Neural cell (in vitro differentiated cells): Measurements from ENCODE around the gene TENM3. TPM values are rescaled to one million over a fixed set of nuclear protein-coding genes. Genes with fewer than 3 reads are reported as not detected.

Source experiments
- H2AFZ ChIP-seq: fragments of 200-600, 300-800 bp; sonication (generic), shearing (Covaris generic); 2 replicates; pipeline ENCODE4 v1.6.0; 2014; ENCODE audit warnings: low read depth, mild to moderate bottlenecking, antibody characterized with exemption, low read length, moderate library complexity
- H3F3A ChIP-seq: fragments of 200-600 bp; shearing (Covaris generic); 2 replicates; pipeline ENCODE4 v1.6.1; 2016; ENCODE audit warnings: mild to moderate bottlenecking, moderate library complexity, mixed read lengths, antibody characterized with exemption, low read length; ENCODE audit not compliant: insufficient read depth, poor library complexity, severe bottlenecking
- H3K27ac ChIP-seq: fragments of 200-600, 300-800 bp; sonication (generic), shearing (Covaris generic); 2 replicates; pipeline ENCODE4 v1.5.1; 2014; ENCODE audit warnings: mild to moderate bottlenecking, low read length, moderate library complexity
- H3K27me3 ChIP-seq: fragments of 300-800, 200-600 bp; sonication (generic), shearing (Covaris generic); 2 replicates; pipeline ENCODE4 v1.6.0; 2014; ENCODE audit warnings: mild to moderate bottlenecking, low read depth, low read length, moderate library complexity; ENCODE audit not compliant: insufficient read depth
- H3K36me3 ChIP-seq: fragments of 300-800, 200-600 bp; sonication (generic), shearing (Covaris generic); 2 replicates; pipeline ENCODE4 v1.5.1; 2014; ENCODE audit warnings: mild to moderate bottlenecking, antibody characterized with exemption, low read length, moderate library complexity; ENCODE audit not compliant: insufficient read depth
- H3K4me2 ChIP-seq: fragments of 300-800, 200-600 bp; sonication (generic), shearing (Covaris generic); 2 replicates; pipeline ENCODE4 v1.6.0; 2014; ENCODE audit warnings: mild to moderate bottlenecking, low read length
- H3K4me3 ChIP-seq: fragments of 300-800, 200-600 bp; sonication (generic), shearing (Covaris generic); 2 replicates; pipeline ENCODE4 v1.5.1; 2014; ENCODE audit warnings: mild to moderate bottlenecking, low read length, moderate library complexity
- H3K79me2 ChIP-seq: fragments of 200-600 bp; shearing (Covaris generic); replicated peaks from 2 replicates; pipeline ENCODE4 v1.6.0; 2014; ENCODE audit warnings: mild to moderate bottlenecking, low read length, moderate library complexity; ENCODE audit not compliant: insufficient read depth
- H3K9ac ChIP-seq: fragments of 300-800, 200-600 bp; sonication (generic), shearing (Covaris generic); 2 replicates; pipeline ENCODE4 v1.6.1; 2016; ENCODE audit warnings: mild to moderate bottlenecking, low read length, mixed read lengths
- H3K9me2 ChIP-seq: fragments of 200-600 bp; shearing (Covaris generic); 2 replicates; pipeline ENCODE4 v1.6.1; 2016; ENCODE audit warnings: mild to moderate bottlenecking, low read length, mixed read lengths; ENCODE audit not compliant: insufficient read depth
- H3K9me3 ChIP-seq: fragments of 200-600, 300-800 bp; sonication (generic), shearing (Covaris generic); 2 replicates; pipeline ENCODE4 v1.6.1; 2016; ENCODE audit warnings: mild to moderate bottlenecking, mixed run types, low read length, moderate library complexity, mixed read lengths
- H4K20me1 ChIP-seq: fragments of 200-600 bp; shearing (Covaris generic); 2 replicates; pipeline ENCODE4 v1.6.1; 2016; ENCODE audit warnings: mild to moderate bottlenecking, mixed run types; ENCODE audit not compliant: insufficient read depth
- CTCF ChIP-seq: fragments of 450-650 bp; IDR thresholded peaks from 2 replicates; pipeline ENCODE4 v1.5.1; 2014; ENCODE audit warnings: antibody characterized with exemption, mild to moderate bottlenecking, moderate library complexity; ENCODE audit not compliant: poor library complexity, severe bottlenecking
- EP300 ChIP-seq: fragments of 450-650 bp; conservative IDR thresholded peaks from 2 replicates; pipeline ENCODE4 v1.6.1; 2014; ENCODE audit warnings: antibody characterized with exemption, mild to moderate bottlenecking, moderate library complexity; ENCODE audit not compliant: poor library complexity, severe bottlenecking
- EZH2 ChIP-seq: fragments of 200-600, 300-800 bp; shearing (Covaris generic), sonication (generic); IDR thresholded peaks from 2 replicates; pipeline ENCODE4 v1.6.1; 2014; ENCODE audit warnings: antibody characterized with exemption, low read length, borderline replicate concordance, mild to moderate bottlenecking; ENCODE audit not compliant: insufficient read depth, poor library complexity, severe bottlenecking
- MXI1 ChIP-seq: fragments of 450-650 bp; conservative IDR thresholded peaks from 2 replicates; pipeline ENCODE4 v1.6.1; 2014; ENCODE audit warnings: antibody characterized with exemption, mild to moderate bottlenecking; ENCODE audit not compliant: poor library complexity, severe bottlenecking
- POLR2AphosphoS5 ChIP-seq: IDR thresholded peaks from 2 replicates; pipeline ENCODE4 v1.6.1; 2012
- RAD21 ChIP-seq: fragments of 450-650 bp; conservative IDR thresholded peaks from 2 replicates; pipeline ENCODE4 v1.6.1; 2014; ENCODE audit warnings: antibody characterized with exemption, mild to moderate bottlenecking, moderate library complexity
- REST ChIP-seq: IDR thresholded peaks from 2 replicates; pipeline ENCODE4 v1.6.1; 2012; ENCODE audit warnings: borderline replicate concordance
- SMC3 ChIP-seq: fragments of 450-650 bp; conservative IDR thresholded peaks from 2 replicates; pipeline ENCODE4 v1.6.1; 2014; ENCODE audit warnings: antibody characterized with exemption, mild to moderate bottlenecking, moderate library complexity; ENCODE audit not compliant: poor library complexity
- TAF1 ChIP-seq: IDR thresholded peaks from 2 replicates; pipeline ENCODE4 v1.6.1; 2012; ENCODE audit warnings: low read depth
- polyA plus RNA-seq: library from polyadenylated mRNA; depleted of rRNA; stranded (reverse); fragments of >200 nt; gene quantifications from 2 replicates; pipeline ENCODE4 v1.2.3, GENCODE V29; 2014

TENM3 gene
- polyA plus RNA-seq, 1 donor from 2014 or later = 7.3 TPM

- H3K27ac ChIP-seq = no peak overlapping the region
- H2AFZ ChIP-seq = no peak overlapping the region
- H3F3A ChIP-seq = no peaks in the 10 kb centered on the region
- no peaks in the 10 kb centered on the region for H3K9me2 ChIP-seq
- no peak overlapping the region for H3K9ac ChIP-seq
- TF ChIP-seq POLR2AphosphoS5 = no peak
- TF ChIP-seq SMC3 = no peak
- no peak for TF ChIP-seq REST
- TF ChIP-seq TAF1 = no peak
- no peak for TF ChIP-seq EZH2
- no peak for TF ChIP-seq RAD21
- TF ChIP-seq CTCF = no peak
- TF ChIP-seq EP300 = no peak
- TF ChIP-seq MXI1 = no peak
- no peaks in the 10 kb centered on the region for H3K9me3 ChIP-seq
- H4K20me1 ChIP-seq = no peaks in the 10 kb centered on the region
- H3K36me3 ChIP-seq = no peaks in the 10 kb centered on the region
- H3K79me2 ChIP-seq = no peaks in the 10 kb centered on the region
- no peak overlapping the region for H3K4me3 ChIP-seq
- H3K27me3 ChIP-seq = no peaks in the 10 kb centered on the region
- no peak overlapping the region for H3K4me2 ChIP-seq
Observed at GRCh38 chr4:182567119-182567518, 323.9 kb downstream of the TENM3 start.

GRCh38 chr4:182569561-182569960 is 326.4 kb downstream of the TENM3 start:
- H3K27ac ChIP-seq = no peak overlapping the region
- TF ChIP-seq EZH2 (no peak), CTCF (no peak), SMC3 (no peak), RAD21 (no peak), POLR2AphosphoS5 (no peak), MXI1 (no peak), REST (no peak), EP300 (no peak), TAF1 (no peak)
- H3F3A ChIP-seq = no peaks in the 10 kb centered on the region
- no peak overlapping the region for H2AFZ ChIP-seq
- H3K79me2 ChIP-seq = no peaks in the 10 kb centered on the region
- H3K9me3 ChIP-seq = no peaks in the 10 kb centered on the region
- no peak overlapping the region for H3K4me3 ChIP-seq
- no peaks in the 10 kb centered on the region for H4K20me1 ChIP-seq
- no peaks in the 10 kb centered on the region for H3K36me3 ChIP-seq
- no peak overlapping the region for H3K4me2 ChIP-seq
- no peaks in the 10 kb centered on the region for H3K27me3 ChIP-seq
- no peak overlapping the region for H3K9ac ChIP-seq
- no peaks in the 10 kb centered on the region for H3K9me2 ChIP-seq
